Adrenal gland (tissue), 5 donors: ENCODE data around the gene TTYH3.

Experiments
- CTCF ChIP-seq, 6 experiments: fragments of 450-650 bp in 4 of 6; fragments of 200-600 bp in 2 of 6; sonication (generic) in 1 of 6; IDR thresholded peaks; 1 replicate in 5 of 6; 2 replicates in 1 of 6; pipeline versions ENCODE4 v1.5.1 to v1.8.0; 2016 to 2021; ENCODE audit warnings: antibody characterized with exemption in 6 of 6, mild to moderate bottlenecking in 2 of 6, moderate library complexity in 1 of 6
- POLR2A ChIP-seq, 2 donors: fragments of 450-650 bp; IDR thresholded peaks; one replicate each; pipeline ENCODE4 v1.6.1; 2017; ENCODE audit warnings: antibody characterized with exemption in 2 of 2, mild to moderate bottlenecking in 2 of 2, moderate library complexity in 1 of 2
- donor health status: DM: no; HTN: no; CAD: no.

GRCh38 chr7:2667843-2668242 is 36.1 kb downstream of the TTYH3 start:
- no peak for TF ChIP-seq CTCF (IDR thresholded peaks at IDR 0.05)
- no peak for TF ChIP-seq POLR2A (IDR thresholded peaks at IDR 0.05)
